ENCODE measurements around the gene PCSK7.

GRCh38 chr11:117198613-117199012 lies 33.3 kb downstream of the PCSK7 start:
- no peak for TF ChIP-seq POLR2A (IDR thresholded peaks at IDR 0.05)
- no peak for TF ChIP-seq CTCF (IDR thresholded peaks at IDR 0.05)

Data from adrenal gland (tissue), 5 donors.